ENCODE data around the gene IQCM.

Gene IQCM

GRCh38 chr4:149790172-149790907 is 25.3 kb downstream of the IQCM start:
- DNase-seq (ENCODE audit: low read depth in 1 of 2, low spot score in 1 of 2) = no peak
- TF ChIP-seq SPI1 (IDR thresholded peaks at IDR 0.05; ENCODE audit: borderline replicate concordance, low read depth) (no peak), POLR2AphosphoS5 (IDR thresholded peaks at IDR 0.05; ENCODE audit: low read depth) (no peak), GABPA (IDR thresholded peaks at IDR 0.05; ENCODE audit: low read depth) (no peak), CTCF (IDR thresholded peaks at IDR 0.05; ENCODE audit: insufficient read depth, low read length) (no peak), REST (IDR thresholded peaks at IDR 0.05; ENCODE audit: insufficient replicate concordance, low read depth) (no peak)
- Histone ChIP-seq H3K27me3 (ENCODE audit: insufficient read depth, poor library complexity, severe bottlenecking) (no peaks in the 10 kb centered on the region), H3K27ac (replicated peaks) (no peak overlapping the region), H3K4me3 (replicated peaks; ENCODE audit: insufficient read depth, low read length) (no peak overlapping the region)

GRCh38 chr4:149788300-149788699 is 27.3 kb downstream of the IQCM start:
- Histone ChIP-seq H3K4me3 (replicated peaks; ENCODE audit: insufficient read depth, low read length) (no peak overlapping the region), H3K27ac (replicated peaks) (no peak overlapping the region), H3K27me3 (ENCODE audit: insufficient read depth, poor library complexity, severe bottlenecking) (no peaks in the 10 kb centered on the region)
- DNase-seq (ENCODE audit: low read depth in 1 of 2, low spot score in 1 of 2) = no peak
- TF ChIP-seq POLR2AphosphoS5 (IDR thresholded peaks at IDR 0.05; ENCODE audit: low read depth) (no peak), REST (IDR thresholded peaks at IDR 0.05; ENCODE audit: insufficient replicate concordance, low read depth) (no peak), GABPA (IDR thresholded peaks at IDR 0.05; ENCODE audit: low read depth) (no peak), CTCF (IDR thresholded peaks at IDR 0.05; ENCODE audit: insufficient read depth, low read length) (no peak), SPI1 (IDR thresholded peaks at IDR 0.05; ENCODE audit: borderline replicate concordance, low read depth) (no peak)

GRCh38 chr4:149785696-149786431 is 29.8 kb downstream of the IQCM start:
- H3K27me3 ChIP-seq (ENCODE audit: insufficient read depth, poor library complexity, severe bottlenecking) = no peaks in the 10 kb centered on the region
- no peak overlapping the region for H3K27ac ChIP-seq (replicated peaks)
- TF ChIP-seq SPI1 (IDR thresholded peaks at IDR 0.05; ENCODE audit: borderline replicate concordance, low read depth) (no peak), REST (IDR thresholded peaks at IDR 0.05; ENCODE audit: insufficient replicate concordance, low read depth) (no peak), POLR2AphosphoS5 (IDR thresholded peaks at IDR 0.05; ENCODE audit: low read depth) (no peak)
- no peak for DNase-seq (ENCODE audit: low read depth in 1 of 2, low spot score in 1 of 2)
- H3K4me3 ChIP-seq (replicated peaks; ENCODE audit: insufficient read depth, low read length) = no peak overlapping the region

Data from HL-60 (cell line).